COLO668 (cell line): ENCODE results near the gene CALB2.
"Not testable (repeated sequence)": the region's sequence is repeated elsewhere in the genome, so short reads cannot be mapped to it uniquely, and the experiment has no call there.

Source experiments
- DNase-seq: peaks from one replicate; lab custom pipeline; 2025; ENCODE audit not compliant: unreplicated experiment; lab: John Stamatoyannopoulos, UW

The CALB2 gene

GRCh38 chr16:71358464-71358998 lies at the start of gene CALB2:
TSS of gene CALB2 (plus strand) at chr16:71358723. CDS start at chr16:71358793, 70 bp downstream.
- DNase-seq, result peak; percentile 83

- peak; percentile 6 for DNase-seq
Measured at GRCh38 chr16:71311553-71312158, 46.9 kb upstream of the CALB2 start.

GRCh38 chr16:71313591-71313990 lies 44.9 kb upstream of the CALB2 start:
- DNase-seq, result not testable (repeated sequence)

GRCh38 chr16:71315269-71315668 lies 43.3 kb upstream of the CALB2 start:
- DNase-seq, result no peak

- DNase-seq, result no peak
Measured at GRCh38 chr16:71319999-71320398, 38.5 kb upstream of the CALB2 start.

GRCh38 chr16:71327720-71328119 lies 30.8 kb upstream of the CALB2 start:
- no peak for DNase-seq

- no peak for DNase-seq
Measured at GRCh38 chr16:71328151-71328550, 30.4 kb upstream of the CALB2 start.

- peak; percentile 10 for DNase-seq
Measured at GRCh38 chr16:71337631-71338030, 20.9 kb upstream of the CALB2 start.

- peak; percentile 40 for DNase-seq
Measured at GRCh38 chr16:71338193-71338592, 20.3 kb upstream of the CALB2 start.

GRCh38 chr16:71338632-71339031 lies 19.9 kb upstream of the CALB2 start:
- DNase-seq, result no peak

- DNase-seq, result peak; percentile 71
Measured at GRCh38 chr16:71339236-71340171, 19.0 kb upstream of the CALB2 start.

- no peak for DNase-seq
Measured at GRCh38 chr16:71340406-71340805, 18.1 kb upstream of the CALB2 start.

GRCh38 chr16:71341881-71342280 lies 16.6 kb upstream of the CALB2 start:
- no peak for DNase-seq

GRCh38 chr16:71343078-71343477 lies 15.4 kb upstream of the CALB2 start:
- DNase-seq, result no peak

- peak; percentile 89 for DNase-seq
Measured at GRCh38 chr16:71344315-71344905, 14.1 kb upstream of the CALB2 start.

- DNase-seq, result no peak
Measured at GRCh38 chr16:71345031-71345430, 13.5 kb upstream of the CALB2 start.

GRCh38 chr16:71347146-71347545 lies 11.4 kb upstream of the CALB2 start:
- DNase-seq, result peak; percentile 84

- no peak for DNase-seq
Measured at GRCh38 chr16:71348262-71349085, 10.0 kb upstream of the CALB2 start.

GRCh38 chr16:71350821-71351557 lies 7.5 kb upstream of the CALB2 start:
- DNase-seq, result no peak

- DNase-seq, result no peak
Measured at GRCh38 chr16:71351558-71351901, 7.0 kb upstream of the CALB2 start.
